Spleen (tissue), 11 donors: ENCODE measurements around the gene CMTM6. TPM values are rescaled to one million over a fixed set of nuclear protein-coding genes. Genes with fewer than 3 reads are reported as not detected.

ENCODE experiments used
- DNase-seq: peaks from one replicate; pipeline ENCODE4 v3.0.0-alpha.2; 2020
- H3K27ac ChIP-seq, 8 donors: fragments of 200-600 bp; sonication (generic) in 7 of 8; 1 replicate in 4 of 8; 2 replicates in 4 of 8; pipeline versions ENCODE4 v1.5.0 to v1.8.0; 2016 to 2021; ENCODE audit warnings: inconsistent platforms in 4 of 8, mild to moderate bottlenecking in 4 of 8, moderate library complexity in 1 of 8
- H3K27me3 ChIP-seq, 7 donors: fragments of 200-600 bp; sonication (generic) in 6 of 7; replicated peaks in 1 of 7; 1 replicate in 4 of 7; 2 replicates in 3 of 7; pipeline versions ENCODE4 v1.5.0 to v1.8.0; 2016 to 2021; ENCODE audit warnings: inconsistent platforms in 3 of 7, mild to moderate bottlenecking in 1 of 7
- H3K36me3 ChIP-seq, 6 donors: fragments of 200-600 bp; sonication (generic) in 5 of 6; 1 replicate in 4 of 6; 2 replicates in 2 of 6; pipeline versions ENCODE4 v1.5.0 to v1.8.0; 2016 to 2021; ENCODE audit warnings: inconsistent platforms in 2 of 6
- H3K4me1 ChIP-seq, 6 donors: fragments of 200-600 bp; sonication (generic) in 5 of 6; 1 replicate in 3 of 6; 2 replicates in 3 of 6; pipeline versions ENCODE4 v1.5.0 to v1.8.0; 2016 to 2021; ENCODE audit warnings: inconsistent platforms in 3 of 6
- H3K4me3 ChIP-seq, 8 donors: fragments of 200-600 bp; sonication (generic) in 7 of 8; 1 replicate in 4 of 8; 2 replicates in 4 of 8; pipeline versions ENCODE4 v1.5.0 to v1.8.0; 2016 to 2021; ENCODE audit warnings: inconsistent platforms in 4 of 8, mild to moderate bottlenecking in 4 of 8, moderate library complexity in 2 of 8
- H3K9me3 ChIP-seq, 8 donors: fragments of 200-600 bp; sonication (generic) in 7 of 8; 1 replicate in 4 of 8; 2 replicates in 4 of 8; pipeline versions ENCODE4 v1.5.0 to v1.8.0; 2016 to 2021; ENCODE audit warnings: inconsistent platforms in 4 of 8
- POLR2A ChIP-seq, 3 donors: fragments of 450-650 bp; IDR thresholded peaks; one replicate each; pipeline ENCODE4 v1.5.1; 2017; ENCODE audit warnings: antibody characterized with exemption in 3 of 3, mild to moderate bottlenecking in 1 of 3
- POLR2AphosphoS5 ChIP-seq, 3 donors: sonication (generic); formaldehyde crosslinking; IDR thresholded peaks; one replicate each; pipeline ENCODE4 v1.5.1; 2017; ENCODE audit warnings: antibody characterized with exemption in 3 of 3
- WGBS, 5 donors: extraction: QIAGEN DNeasy Blood & Tissue Kit in 3 of 5; methylation state at CpG; one replicate each; pipeline versions ENCODE4 v1.1.5 to v1.1.7; 2013 to 2018; 5-methylcytosine and 5-hydroxymethylcytosine counted together
- intact Hi-C: fragments of 100-400 bp; cut with DNase I; formaldehyde crosslinking; loops from one replicate; pipeline ENCODE4 v1.15.0; 2023; ENCODE audit warnings: low total_unique reads
- polyA plus RNA-seq, 3 donors: library from polyadenylated mRNA; stranded (reverse); fragments of 200-250 nt; gene quantifications; one replicate each; pipeline ENCODE4 v1.2.1, GENCODE V29; 2013
- total RNA-seq, 7 donors: library from RNA; depleted of rRNA in 3 of 7; stranded (reverse); fragments of >200 nt in 3 of 7; fragmentation: NEBNext Ultra II Directional in 4 of 7; extraction: Animal tissue kit (Norgen Biotek cat#: 25700) in 4 of 7; gene quantifications; one replicate each; pipeline versions ENCODE4 v1.1.0 to v1.2.1, GENCODE V29; 2016 to 2021
- TF ChIP-seq, protein P1 (sequence below), 11 experiments: fragments of 200-600 bp in 7 of 11; fragments of 450-650 bp in 4 of 11; sonication (generic) in 4 of 11; IDR thresholded peaks in 8 of 11; conservative IDR thresholded peaks in 3 of 11; 1 replicate in 7 of 11; 2 replicates in 4 of 11; pipeline versions ENCODE4 v1.4.0 to v1.8.0; 2016 to 2021; ENCODE audit warnings: antibody characterized with exemption in 11 of 11, inconsistent platforms in 4 of 11, mild to moderate bottlenecking in 1 of 11
- donor health status: healthy with polysubstance abuse.
- donor health status: DM: no; HTN: no; CAD: no; lungs with moderate emphysema.
- donor health status: DM: no; HTN: no; CAD: no.
- donor health status: Bipolar disorder and iron deficiency.
- donor health status: healthy.
- donor health status: DM: no; HTN: no; CAD: no.
- donor health status: DM: yes; HTN: yes; CAD: no.

CMTM6 gene
- total and polyA plus RNA-seq, 10 donors: 26.6 to 116 (median 75.4) TPM

DNA sequence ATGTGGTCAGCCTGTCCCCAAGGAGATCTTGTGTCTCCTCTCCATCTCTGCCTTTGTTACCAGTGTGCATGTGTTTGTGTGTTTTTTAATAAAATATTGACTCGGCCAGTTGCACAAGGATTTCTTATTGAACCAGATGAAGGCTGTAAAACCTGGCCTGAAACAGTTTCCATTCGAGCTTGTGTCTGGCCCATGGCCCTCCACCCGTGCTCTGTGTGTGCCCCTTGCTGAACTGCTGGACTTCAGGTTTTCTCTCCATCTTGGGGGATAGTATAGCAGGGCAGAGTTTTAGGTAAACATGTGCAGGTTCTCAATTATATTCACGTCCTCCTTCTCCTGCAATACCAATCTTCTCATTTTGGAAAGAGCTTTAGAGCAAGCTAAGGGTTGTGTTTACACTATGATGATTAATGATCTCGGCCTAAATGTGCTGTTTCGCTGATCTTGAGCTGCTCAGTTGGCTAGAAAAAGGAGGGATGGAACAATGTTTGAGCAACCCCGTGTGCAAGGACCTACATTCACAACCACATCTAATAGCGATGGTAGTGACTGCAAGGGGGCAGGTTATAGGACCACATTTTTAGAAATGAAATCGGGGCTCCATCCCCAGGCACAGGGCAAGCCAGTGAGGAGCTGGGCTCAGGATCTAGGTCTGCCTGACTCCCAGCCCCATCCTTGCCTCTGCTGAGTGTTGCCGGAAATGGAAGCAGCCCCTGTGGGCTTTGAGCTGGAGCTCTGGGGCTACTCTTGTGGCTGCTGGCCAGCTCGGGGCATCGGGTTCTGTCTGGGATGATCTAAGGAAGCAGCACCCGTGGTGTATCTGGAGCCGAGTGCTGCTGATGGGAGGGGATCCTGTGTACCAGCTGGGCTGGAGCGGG lies 47.7 kb downstream of the CMTM6 start:
- DNase-seq: no peak
- Histone ChIP-seq H3K27me3 (no peaks in the 10 kb centered on the region), H3K9me3 (no peaks in the 10 kb centered on the region), H3K4me1 (peaks cover 20 to 61% (median 48%) of the 10 kb centered on the region in 6 donors), H3K27ac (peak overlapping the region in 7 of 8 donors; percentile 36 to 94 (median 85)), H3K4me3 (no peak overlapping the region), H3K36me3 (peaks cover 0 to 81% (median 29%) of the 10 kb centered on the region in 6 donors)
- TF ChIP-seq POLR2A (IDR thresholded peaks at IDR 0.05) (no peak), POLR2AphosphoS5 (IDR thresholded peaks at IDR 0.05) (no peak)
- TF ChIP-seq, protein P1, sequence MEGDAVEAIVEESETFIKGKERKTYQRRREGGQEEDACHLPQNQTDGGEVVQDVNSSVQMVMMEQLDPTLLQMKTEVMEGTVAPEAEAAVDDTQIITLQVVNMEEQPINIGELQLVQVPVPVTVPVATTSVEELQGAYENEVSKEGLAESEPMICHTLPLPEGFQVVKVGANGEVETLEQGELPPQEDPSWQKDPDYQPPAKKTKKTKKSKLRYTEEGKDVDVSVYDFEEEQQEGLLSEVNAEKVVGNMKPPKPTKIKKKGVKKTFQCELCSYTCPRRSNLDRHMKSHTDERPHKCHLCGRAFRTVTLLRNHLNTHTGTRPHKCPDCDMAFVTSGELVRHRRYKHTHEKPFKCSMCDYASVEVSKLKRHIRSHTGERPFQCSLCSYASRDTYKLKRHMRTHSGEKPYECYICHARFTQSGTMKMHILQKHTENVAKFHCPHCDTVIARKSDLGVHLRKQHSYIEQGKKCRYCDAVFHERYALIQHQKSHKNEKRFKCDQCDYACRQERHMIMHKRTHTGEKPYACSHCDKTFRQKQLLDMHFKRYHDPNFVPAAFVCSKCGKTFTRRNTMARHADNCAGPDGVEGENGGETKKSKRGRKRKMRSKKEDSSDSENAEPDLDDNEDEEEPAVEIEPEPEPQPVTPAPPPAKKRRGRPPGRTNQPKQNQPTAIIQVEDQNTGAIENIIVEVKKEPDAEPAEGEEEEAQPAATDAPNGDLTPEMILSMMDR (IDR thresholded peaks at IDR 0.05 in 8 of 11, conservative IDR thresholded peaks at IDR 0.05 in 3 of 11): no peak
- WGBS, 5 donors: 89 to 92% (median 90%) methylated on average over 12 to 15 of the region's 15 CpGs
- intact Hi-C loops: no loop called here

DNA sequence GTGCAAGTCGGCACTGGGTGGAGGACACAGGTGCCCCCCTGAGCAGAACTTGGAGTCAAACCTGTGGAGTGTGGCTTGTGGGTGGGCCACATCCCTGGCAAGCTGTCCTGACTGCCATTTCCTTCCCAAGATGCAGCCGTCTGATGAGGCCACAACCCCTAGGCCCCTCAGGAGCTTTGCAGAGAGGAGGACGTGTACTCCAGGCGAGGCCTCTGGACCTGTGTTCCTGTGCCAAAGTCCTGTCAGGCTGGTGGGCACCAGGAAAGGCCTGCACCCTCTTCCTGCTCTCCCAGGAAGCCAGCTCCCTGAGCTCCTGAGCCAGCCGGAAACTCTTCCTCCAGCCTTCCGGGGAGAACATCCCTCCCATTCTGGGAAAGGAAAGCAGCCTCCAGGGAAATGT lies 48.5 kb downstream of the CMTM6 start:
- Histone ChIP-seq H3K36me3 (peaks cover 0 to 83% (median 36%) of the 10 kb centered on the region in 6 donors), H3K4me1 (peaks cover 13 to 60% (median 41%) of the 10 kb centered on the region in 6 donors), H3K4me3 (no peak overlapping the region), H3K9me3 (no peaks in the 10 kb centered on the region), H3K27ac (peak overlapping the region in 1 of 8 donors; percentile 94), H3K27me3 (no peaks in the 10 kb centered on the region)
- TF ChIP-seq POLR2A (IDR thresholded peaks at IDR 0.05) (no peak), POLR2AphosphoS5 (IDR thresholded peaks at IDR 0.05) (no peak)
- TF ChIP-seq, protein P1 (IDR thresholded peaks at IDR 0.05 in 8 of 11, conservative IDR thresholded peaks at IDR 0.05 in 3 of 11): no peak
- no peak for DNase-seq
- WGBS, 5 donors: 81 to 97% (median 82%) methylated on average over 3 to 6 of the region's 6 CpGs
- intact Hi-C loops: no loop called here

DNA sequence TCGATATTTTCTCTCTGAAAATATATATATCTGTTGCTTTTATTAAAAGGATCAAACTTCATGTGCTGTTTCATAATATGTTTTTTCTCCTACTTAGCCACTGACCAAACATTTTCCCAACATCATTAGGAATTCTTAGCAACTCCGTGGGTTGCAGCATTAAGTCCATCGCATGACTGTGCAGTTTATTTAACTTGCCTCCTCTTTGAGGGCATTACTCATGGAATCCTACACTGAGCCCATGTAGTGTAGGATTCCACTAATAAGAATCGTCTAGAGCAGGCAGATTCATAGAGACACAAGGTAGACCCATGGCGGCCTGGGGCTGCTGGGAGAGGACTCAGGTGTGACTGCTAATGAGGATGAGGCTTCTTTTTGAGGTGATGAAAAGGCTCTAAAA lies 49.3 kb downstream of the CMTM6 start:
- 94 to 97% (median 96%) methylated on average over 5 of the region's 5 CpGs for WGBS, 5 donors
- H3K27me3 ChIP-seq: no peaks in the 10 kb centered on the region
- H3K4me1 ChIP-seq: peaks cover 10 to 60% (median 38%) of the 10 kb centered on the region in 6 donors
- H3K36me3 ChIP-seq: peaks cover 0 to 90% (median 36%) of the 10 kb centered on the region in 6 donors
- no peak for TF ChIP-seq POLR2AphosphoS5 (IDR thresholded peaks at IDR 0.05)
- TF ChIP-seq, protein P1 (IDR thresholded peaks at IDR 0.05 in 8 of 11, conservative IDR thresholded peaks at IDR 0.05 in 3 of 11): no peak
- no peak for TF ChIP-seq POLR2A (IDR thresholded peaks at IDR 0.05)
- no peak for DNase-seq
- intact Hi-C loops: no loop called here
- H3K27ac ChIP-seq: no peak overlapping the region
- H3K4me3 ChIP-seq: no peak overlapping the region
- no peaks in the 10 kb centered on the region for H3K9me3 ChIP-seq

DNA sequence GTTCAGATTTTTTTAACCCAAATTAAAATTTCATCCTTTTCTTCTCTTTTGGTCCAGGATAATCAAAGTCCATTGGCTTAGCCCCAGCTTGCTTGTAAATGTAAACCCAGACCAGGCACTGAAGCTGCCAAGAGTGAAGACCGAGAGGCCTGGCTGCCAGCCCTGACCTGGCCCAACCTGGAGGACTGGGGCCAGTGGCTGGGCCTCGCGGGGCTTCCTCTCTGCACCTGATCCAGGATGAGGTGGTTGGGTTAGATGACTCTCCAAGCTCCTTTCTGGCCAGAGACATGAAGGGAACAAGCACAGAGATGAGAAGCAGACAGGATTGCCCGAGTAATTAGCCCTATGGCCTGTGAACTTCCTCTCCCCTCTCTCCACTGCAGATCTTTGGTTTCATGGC lies 50.6 kb downstream of the CMTM6 start:
- Histone ChIP-seq H3K27ac (no peak overlapping the region), H3K27me3 (no peaks in the 10 kb centered on the region), H3K4me3 (no peak overlapping the region), H3K4me1 (peaks cover 3 to 60% (median 29%) of the 10 kb centered on the region in 6 donors), H3K36me3 (peaks cover 0 to 89% (median 36%) of the 10 kb centered on the region in 6 donors), H3K9me3 (no peaks in the 10 kb centered on the region)
- TF ChIP-seq POLR2A (IDR thresholded peaks at IDR 0.05) (no peak), POLR2AphosphoS5 (IDR thresholded peaks at IDR 0.05) (no peak)
- TF ChIP-seq, protein P1 (IDR thresholded peaks at IDR 0.05 in 8 of 11, conservative IDR thresholded peaks at IDR 0.05 in 3 of 11): no peak
- 69 to 93% (median 87%) methylated on average over 3 to 4 of the region's 4 CpGs for WGBS, 5 donors
- no peak for DNase-seq
- intact Hi-C loops: no loop called here
